GM21529 (cell line): ENCODE results near the gene MID1.
"Not testable (repeated sequence)": the region's sequence is repeated elsewhere in the genome, so short reads cannot be mapped to it uniquely, and the experiment has no call there.

Experiments used
- ATAC-seq: cut with Tn5 transposase; IDR thresholded peaks from one replicate; pipeline ENCODE4 v1.9.1; 2021; ENCODE audit not compliant: unreplicated experiment

The MID1 gene

GRCh38 chrX:10617999-10618351, 2.4 kb downstream of the MID1 start:
- no peak for ATAC-seq

DNA sequence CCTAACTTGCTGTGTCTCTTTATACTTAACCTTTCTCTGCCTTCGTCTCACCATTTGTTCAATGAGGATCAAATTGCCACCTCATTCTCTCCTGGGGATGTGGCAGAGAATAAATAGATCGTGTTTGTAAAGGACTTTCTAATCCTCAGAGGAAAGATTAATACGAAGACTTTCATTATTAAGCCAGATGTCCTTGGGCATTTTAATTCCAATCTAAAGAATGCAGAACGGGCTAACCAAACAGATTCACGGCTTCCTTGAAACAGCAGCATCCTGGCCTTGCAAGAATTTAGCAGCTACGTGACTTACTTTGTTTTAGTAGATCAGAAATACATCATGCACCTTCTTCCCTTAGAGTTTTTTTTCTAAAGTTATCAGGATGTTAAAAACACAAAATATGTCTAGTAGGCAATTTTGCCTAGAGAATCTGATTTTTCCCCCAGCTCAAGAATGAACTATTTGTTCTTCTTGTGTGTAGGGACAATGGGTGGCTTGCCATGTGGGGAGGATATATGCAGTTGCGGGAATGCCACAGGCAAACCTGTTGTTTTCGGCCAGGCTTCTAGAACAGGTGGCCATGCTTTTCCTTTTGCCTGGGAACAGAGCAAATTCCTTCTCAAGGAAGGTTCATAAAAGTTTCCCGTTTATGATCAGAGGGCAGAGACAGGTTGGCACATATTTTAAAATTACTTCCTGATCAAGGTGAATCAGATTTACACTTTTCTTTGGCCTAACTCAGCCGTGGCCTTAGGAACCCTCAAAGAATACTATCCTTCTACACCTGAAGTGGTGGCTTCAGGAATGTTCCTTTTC, 3.0 kb downstream of the MID1 start:
- no peak for ATAC-seq

DNA sequence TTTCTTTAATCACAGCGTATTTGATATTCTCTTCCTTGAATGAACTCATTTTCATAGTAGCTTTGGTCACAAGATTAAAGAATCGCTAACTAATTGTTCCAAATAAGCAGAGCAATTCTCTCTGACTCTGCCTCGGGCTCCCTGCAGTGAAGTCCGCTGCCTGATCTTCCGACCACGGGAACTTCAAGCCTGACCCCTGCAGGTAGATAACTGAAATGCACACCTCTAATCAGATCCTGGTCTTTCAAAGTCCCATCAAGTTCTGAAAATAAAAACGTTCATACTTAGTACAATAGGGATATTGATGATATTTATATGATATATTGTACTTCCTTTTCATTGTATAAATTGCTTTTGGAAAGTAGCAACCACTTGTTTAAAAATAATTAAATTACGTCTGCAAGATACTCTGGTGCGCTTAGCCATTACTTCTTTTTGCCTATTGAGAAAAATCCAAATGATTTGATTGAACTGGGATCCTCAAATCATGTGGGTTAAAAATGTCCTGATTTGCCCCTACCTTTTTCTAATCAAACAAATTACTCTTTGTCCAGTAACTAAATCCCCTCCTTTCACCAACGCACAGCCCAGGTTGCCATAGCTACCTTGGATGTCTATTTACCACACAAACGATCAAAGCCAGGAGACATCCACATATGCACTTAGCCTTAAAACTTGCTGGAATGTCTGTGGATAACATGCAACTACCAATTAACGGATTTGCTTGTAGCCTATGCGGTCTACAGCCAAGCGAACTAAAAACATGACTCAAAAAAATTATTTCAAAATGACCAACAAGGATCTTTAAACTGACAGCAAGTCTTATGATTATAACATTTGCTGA, 4.2 kb downstream of the MID1 start:
- peak; percentile 64 for ATAC-seq

- no peak for ATAC-seq
Observed at GRCh38 chrX:10612215-10612614, 8.2 kb downstream of the MID1 start.

DNA sequence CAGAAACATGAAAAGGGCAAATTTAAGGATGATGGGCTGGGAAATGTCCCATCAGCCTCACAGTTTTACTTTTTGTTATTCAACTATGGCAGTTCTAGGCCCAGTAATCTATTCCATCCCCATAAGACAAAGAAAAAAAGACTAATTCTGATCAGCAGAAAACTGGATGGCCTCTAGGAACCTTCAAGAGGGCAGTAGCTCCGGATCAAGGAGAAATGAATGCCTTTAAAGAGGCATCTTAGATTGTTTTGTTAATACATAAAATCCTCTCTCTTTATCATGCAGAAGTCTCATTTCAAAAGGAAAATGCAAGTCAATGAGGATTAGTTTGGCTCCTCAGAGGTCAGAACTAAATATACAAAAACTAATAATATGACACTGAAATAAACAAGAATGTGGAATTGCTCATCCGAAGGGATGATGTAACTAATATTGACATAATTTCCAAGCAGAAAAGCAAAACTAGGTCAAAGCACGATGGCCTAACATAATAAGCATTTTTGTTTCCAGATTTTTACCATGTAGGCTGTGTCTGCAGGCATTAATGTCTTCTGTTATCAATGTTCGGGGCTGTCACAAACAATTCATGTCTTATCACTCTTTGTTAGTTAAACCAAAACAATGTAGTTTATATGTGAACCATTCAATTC, 8.8 kb downstream of the MID1 start:
- ATAC-seq: no peak

GRCh38 chrX:10608099-10608498, 12.3 kb downstream of the MID1 start:
- no peak for ATAC-seq

GRCh38 chrX:10607233-10607632, 13.2 kb downstream of the MID1 start:
- ATAC-seq: no peak

GRCh38 chrX:10603612-10604011, 16.8 kb downstream of the MID1 start:
- no peak for ATAC-seq

DNA sequence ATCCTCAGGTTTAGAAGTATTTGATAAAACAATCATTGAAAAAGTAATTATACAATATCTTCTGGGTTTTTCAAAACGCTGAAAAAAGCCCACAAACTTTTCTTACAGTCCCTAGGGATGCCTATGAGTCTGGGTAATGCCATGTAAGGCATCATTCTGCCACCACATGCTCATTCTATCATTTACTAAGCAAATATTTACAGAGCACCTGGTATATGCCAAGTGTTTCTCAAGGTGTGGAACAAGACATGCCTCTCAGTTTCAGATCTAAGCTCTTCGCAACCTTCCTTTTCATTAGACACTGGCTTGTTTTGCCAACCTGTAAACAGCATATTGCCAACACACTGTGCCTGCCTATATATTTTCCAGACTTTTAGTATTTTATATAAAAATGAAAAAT, 17.7 kb downstream of the MID1 start:
- ATAC-seq: no peak

GRCh38 chrX:10600479-10600878, 19.9 kb downstream of the MID1 start:
- no peak for ATAC-seq

DNA sequence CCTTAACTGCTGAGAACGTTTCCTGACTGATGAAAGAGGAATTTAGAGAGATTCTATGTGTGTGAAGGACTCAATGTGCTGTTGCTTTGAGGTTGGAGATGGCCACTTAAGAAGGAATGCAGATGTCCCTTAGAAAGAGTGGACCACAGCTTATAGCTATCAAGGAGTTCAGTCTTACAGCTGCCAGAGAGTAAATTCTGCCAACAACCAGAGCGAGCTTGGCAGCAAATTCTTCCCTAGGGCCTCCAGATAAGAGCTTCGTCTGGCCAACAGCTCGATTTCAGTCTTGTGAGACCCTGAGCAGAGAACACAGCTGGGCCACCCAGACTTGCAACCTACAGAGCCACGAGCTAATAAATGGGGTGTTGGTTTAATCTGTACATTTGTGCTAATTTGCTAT, 21.8 kb downstream of the MID1 start:
- ATAC-seq: no peak

- no peak for ATAC-seq
Observed at GRCh38 chrX:10597871-10598270, 22.5 kb downstream of the MID1 start.

GRCh38 chrX:10591363-10592335, 28.7 kb downstream of the MID1 start:
- no peak for ATAC-seq

DNA sequence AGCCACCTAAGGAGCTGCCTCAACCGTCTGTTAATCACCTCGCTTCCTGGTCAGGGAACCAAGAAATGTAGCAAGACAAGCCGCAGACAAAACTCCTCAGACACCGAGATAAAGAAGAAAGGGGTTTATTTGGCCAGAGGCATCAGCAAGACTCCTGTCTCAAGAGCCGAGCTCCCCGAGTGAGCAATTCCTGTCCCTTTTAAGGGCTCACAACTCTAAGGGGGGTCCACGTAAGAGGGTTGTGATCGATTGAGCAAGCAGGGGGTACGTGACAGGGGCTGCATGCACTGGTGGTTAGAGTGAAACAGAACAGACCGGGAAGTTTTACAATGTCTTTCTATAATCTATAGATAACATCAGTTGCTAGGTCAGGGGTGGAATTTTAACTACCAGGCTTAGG, 30.6 kb downstream of the MID1 start:
- ATAC-seq: not testable (repeated sequence)

- no peak for ATAC-seq
Observed at GRCh38 chrX:10589098-10589497, 31.3 kb downstream of the MID1 start.

- ATAC-seq: not testable (repeated sequence)
Observed at GRCh38 chrX:10584882-10585281, 35.5 kb downstream of the MID1 start.

DNA sequence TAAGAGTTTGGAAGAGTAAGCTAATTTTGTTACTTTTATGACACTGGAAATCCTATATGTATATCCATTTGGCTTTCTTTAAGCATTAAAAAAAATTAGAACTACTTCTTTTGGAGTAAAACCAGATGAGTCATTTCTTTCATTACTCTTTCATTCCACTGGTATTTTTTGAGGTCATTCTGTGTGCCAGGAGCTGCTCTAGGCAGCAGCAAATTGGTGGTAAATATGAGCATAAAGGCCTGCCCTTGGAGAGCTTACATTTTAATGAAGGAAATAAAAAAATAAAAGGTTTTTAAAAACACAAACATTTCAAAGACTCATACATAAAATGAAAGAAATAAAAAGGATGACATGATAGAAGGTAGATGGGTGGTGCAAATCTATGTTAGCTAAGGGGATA, 37.4 kb downstream of the MID1 start:
- ATAC-seq: no peak

DNA sequence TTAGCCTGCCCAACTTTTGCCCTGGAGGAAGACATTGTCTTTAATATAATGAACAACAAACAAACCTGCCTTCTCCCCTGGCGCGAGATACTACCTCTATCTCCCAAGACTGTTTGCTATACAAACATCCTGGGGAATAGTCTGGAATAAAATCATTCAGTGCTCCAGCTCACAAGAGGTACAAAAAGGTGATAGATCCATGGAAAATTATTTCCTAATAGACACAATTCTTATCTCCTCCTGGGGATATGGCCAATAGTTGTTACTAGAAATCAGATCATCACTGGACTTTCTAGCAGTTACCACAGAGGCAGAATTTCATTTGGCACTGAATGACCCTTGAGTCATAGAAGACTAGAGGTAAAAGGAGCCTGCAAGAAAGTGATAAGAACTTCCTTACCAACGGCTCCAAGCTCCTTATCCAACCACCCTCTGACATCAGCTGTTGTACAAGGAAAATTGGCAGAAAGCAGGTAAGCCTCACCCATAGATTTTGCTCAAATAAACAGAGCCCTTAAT, 38.1 kb downstream of the MID1 start:
- ATAC-seq: no peak

DNA sequence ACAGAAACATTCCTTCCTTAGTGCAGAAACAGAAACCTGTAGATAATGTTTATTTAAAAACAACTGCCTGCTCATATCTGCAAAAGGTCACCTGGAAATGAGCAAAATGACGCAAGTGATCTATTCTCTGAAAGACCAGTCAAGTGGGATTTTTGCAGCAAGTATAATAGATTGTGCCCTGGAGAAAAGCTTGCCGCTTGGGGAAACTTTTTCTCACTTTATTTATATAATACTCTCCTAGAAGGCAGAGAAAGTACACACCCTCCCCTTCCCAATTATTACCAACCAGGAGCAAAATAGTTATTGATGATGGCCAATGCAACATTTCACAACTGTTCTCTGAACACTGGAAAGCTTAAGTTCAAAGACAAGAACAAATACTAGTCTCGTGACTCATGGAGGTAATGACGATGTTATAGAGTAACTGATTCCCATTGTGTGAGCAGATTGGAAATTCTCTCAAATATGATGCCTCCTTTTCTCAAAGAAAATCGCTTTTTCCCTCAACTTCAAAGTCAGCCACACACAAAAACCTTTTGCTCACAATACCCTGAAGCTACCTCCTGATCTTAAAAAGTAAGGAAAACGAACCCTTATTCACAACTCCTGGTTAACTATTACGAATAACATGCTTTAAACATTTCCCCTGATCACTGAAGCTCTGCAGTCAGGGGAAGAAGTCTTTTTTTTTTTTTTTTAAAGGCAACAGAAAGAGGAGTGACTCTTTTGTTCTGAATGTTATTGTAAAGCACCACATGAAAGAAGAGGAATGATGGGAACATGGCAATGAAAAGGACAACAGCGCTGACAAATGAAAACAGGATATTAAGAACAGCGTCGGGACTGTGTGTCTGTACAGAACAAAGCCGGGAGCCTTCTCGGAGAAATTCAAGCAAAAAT, 41.0 kb downstream of the MID1 start:
- no peak for ATAC-seq
